Neuron (in vitro differentiated cells): ENCODE results near the gene GRIP1.

Source experiments
- H2AFZ ChIP-seq: one replicate; pipeline ENCODE4 v1.6.1; 2013; ENCODE audit warnings: low read depth, mild to moderate bottlenecking, inconsistent platforms, low read length, moderate library complexity
- H3K27me3 ChIP-seq: one replicate; pipeline ENCODE4 v1.6.1; 2013; ENCODE audit warnings: low read length; ENCODE audit not compliant: insufficient read depth
- H3K36me3 ChIP-seq: one replicate; pipeline ENCODE4 v1.6.1; 2013; ENCODE audit warnings: low read length; ENCODE audit not compliant: insufficient read depth
- H3K4me1 ChIP-seq: one replicate; pipeline ENCODE4 v1.6.1; 2013; ENCODE audit warnings: low read length; ENCODE audit not compliant: insufficient read depth
- H3K4me3 ChIP-seq: 2 replicates; pipeline ENCODE4 v1.5.1; 2013; ENCODE audit warnings: mild to moderate bottlenecking, low read length, moderate library complexity
- H3K9me3 ChIP-seq: one replicate; pipeline ENCODE4 v1.6.1; 2013; ENCODE audit warnings: low read length

The GRIP1 gene

DNA sequence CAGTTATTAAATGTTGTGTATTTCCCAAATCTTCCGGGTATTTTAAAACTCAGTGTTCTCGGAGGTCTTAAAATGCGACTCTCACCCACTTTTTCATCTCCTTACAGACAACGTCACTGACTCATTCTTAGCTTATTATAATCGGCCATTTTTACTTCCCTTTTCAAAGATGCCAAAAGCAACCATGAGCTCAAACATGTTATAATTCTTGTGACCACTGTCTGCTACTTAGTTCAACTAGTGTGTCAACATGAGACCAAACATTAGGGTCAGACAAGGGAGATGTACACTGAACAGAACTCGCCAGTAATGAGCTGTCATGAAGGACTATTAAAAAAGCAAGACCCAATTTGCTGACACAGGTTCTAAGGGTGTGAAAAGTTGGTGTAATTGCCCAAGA is 4.2 kb upstream of the GRIP1 start:
- no peaks in the 10 kb centered on the region for H3K36me3 ChIP-seq
- no peaks in the 10 kb centered on the region for H3K27me3 ChIP-seq
- no peak overlapping the region for H2AFZ ChIP-seq
- no peaks in the 10 kb centered on the region for H3K9me3 ChIP-seq
- peaks cover 17% of the 10 kb centered on the region for H3K4me1 ChIP-seq
- H3K4me3 ChIP-seq: no peak overlapping the region

DNA sequence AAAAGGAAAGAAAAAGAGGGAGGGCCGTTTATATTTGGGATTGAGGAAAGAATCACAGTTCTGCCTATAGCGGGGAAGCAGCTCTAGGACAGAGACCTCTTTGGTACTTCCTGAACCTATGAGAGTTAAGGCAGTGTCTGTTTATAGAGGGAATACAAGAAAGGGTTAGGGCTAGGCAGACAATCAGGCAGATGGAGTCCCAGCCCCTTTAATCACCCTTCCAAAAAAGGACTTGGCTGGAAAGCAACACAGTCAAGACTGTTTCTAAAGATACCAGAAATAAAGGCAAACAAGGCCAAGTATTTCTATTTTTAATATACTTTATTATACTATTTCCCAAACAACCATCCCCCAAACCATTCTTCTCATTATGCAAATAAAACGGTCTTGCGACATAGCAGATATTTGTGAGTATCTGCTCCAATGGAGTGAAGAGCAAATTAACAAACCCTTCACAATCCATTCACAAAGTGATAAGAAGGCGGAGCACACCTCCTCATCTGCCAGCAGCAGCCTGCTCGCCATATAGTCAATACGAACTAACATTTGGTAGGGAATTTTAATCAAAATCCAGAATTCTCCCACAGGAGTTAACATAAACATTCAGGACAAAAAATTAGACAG is 697 bp upstream of the GRIP1 start:
- Histone ChIP-seq H3K4me1 (peaks cover 28% of the 10 kb centered on the region), H3K9me3 (no peaks in the 10 kb centered on the region), H3K27me3 (no peaks in the 10 kb centered on the region), H3K36me3 (no peaks in the 10 kb centered on the region), H3K4me3 (peak overlapping the region; percentile 38), H2AFZ (peak overlapping the region; percentile 28)

- Histone ChIP-seq H3K4me3 (no peak overlapping the region), H3K36me3 (no peaks in the 10 kb centered on the region), H3K4me1 (peaks cover 28% of the 10 kb centered on the region), H2AFZ (no peak overlapping the region), H3K27me3 (no peaks in the 10 kb centered on the region), H3K9me3 (no peaks in the 10 kb centered on the region)
Observed at GRCh38 chr12:66676241-66676640, 2.6 kb downstream of the GRIP1 start.

GRCh38 chr12:66674495-66675122 is 4.3 kb downstream of the GRIP1 start:
- no peaks in the 10 kb centered on the region for H3K9me3 ChIP-seq
- H3K27me3 ChIP-seq: no peaks in the 10 kb centered on the region
- H3K4me3 ChIP-seq: no peak overlapping the region
- H2AFZ ChIP-seq: no peak overlapping the region
- H3K36me3 ChIP-seq: no peaks in the 10 kb centered on the region
- peaks cover 25% of the 10 kb centered on the region for H3K4me1 ChIP-seq

DNA sequence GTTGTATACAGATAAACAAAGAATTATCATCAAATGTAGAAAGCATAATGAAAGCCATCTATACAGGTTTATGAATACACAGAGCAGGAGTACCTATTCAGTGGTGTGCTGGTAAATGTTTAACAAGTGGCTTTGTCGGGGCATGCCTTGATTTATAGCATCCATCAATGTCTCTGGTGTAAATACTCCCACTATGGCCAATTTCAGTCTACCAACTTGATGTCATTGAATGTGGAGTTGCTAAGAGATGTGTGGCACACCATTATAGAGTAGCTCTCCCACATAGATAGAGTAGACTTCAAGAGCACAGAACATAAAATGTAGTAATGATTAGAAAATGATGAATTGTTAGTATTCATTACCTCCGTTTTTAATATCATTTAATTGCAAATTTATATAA is 9.3 kb downstream of the GRIP1 start:
- H3K4me3 ChIP-seq: no peak overlapping the region
- H3K4me1 ChIP-seq: peaks cover under 1% of the 10 kb centered on the region
- no peaks in the 10 kb centered on the region for H3K27me3 ChIP-seq
- no peaks in the 10 kb centered on the region for H3K9me3 ChIP-seq
- no peaks in the 10 kb centered on the region for H3K36me3 ChIP-seq
- H2AFZ ChIP-seq: no peak overlapping the region

DNA sequence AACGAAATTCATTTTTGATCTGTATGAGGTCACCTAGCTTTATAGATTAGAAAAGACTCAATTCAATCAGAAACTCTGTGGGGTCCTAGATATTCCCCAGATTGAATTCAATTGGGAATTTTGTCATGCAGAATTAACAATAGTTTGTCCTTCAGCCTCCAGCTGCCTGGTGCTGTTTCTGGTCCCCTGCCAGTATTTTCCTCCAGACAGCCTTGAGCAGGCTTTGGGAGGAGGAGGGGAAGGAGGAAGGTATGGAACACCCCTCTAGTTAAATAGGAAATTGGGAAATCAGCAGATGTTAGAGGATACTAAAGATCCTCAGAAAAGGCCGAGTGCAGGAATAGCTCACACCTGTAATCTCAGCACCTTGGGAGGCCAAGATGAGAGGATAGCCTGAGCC is 10.6 kb downstream of the GRIP1 start:
- Histone ChIP-seq H3K4me1 (no peaks in the 10 kb centered on the region), H3K36me3 (no peaks in the 10 kb centered on the region), H2AFZ (no peak overlapping the region), H3K27me3 (no peaks in the 10 kb centered on the region), H3K9me3 (no peaks in the 10 kb centered on the region), H3K4me3 (no peak overlapping the region)

DNA sequence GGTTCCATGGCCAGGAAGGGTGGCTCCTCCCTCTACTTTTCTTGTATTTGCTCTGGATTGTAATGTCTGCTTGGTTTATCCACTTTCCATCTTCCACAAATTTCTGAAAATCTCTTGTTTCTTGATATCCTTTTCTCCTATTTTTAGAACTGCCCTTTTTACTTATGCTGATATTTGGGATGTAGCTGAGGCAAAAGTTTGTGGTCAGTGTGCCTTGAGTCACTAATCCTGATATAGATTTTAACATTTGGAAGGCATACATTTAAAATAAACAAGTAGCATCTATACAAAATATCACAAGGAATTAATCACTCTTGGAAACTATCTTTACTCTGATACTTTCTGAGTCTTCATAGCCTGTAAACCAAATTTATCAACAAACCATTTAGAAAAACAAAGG is 11.0 kb downstream of the GRIP1 start:
- no peaks in the 10 kb centered on the region for H3K9me3 ChIP-seq
- H3K27me3 ChIP-seq: no peaks in the 10 kb centered on the region
- H3K4me3 ChIP-seq: no peak overlapping the region
- H3K4me1 ChIP-seq: no peaks in the 10 kb centered on the region
- H2AFZ ChIP-seq: no peak overlapping the region
- H3K36me3 ChIP-seq: no peaks in the 10 kb centered on the region

- no peak overlapping the region for H3K4me3 ChIP-seq
- H3K9me3 ChIP-seq: no peaks in the 10 kb centered on the region
- H3K4me1 ChIP-seq: no peaks in the 10 kb centered on the region
- H2AFZ ChIP-seq: no peak overlapping the region
- H3K36me3 ChIP-seq: no peaks in the 10 kb centered on the region
- no peaks in the 10 kb centered on the region for H3K27me3 ChIP-seq
Observed at GRCh38 chr12:66666481-66666880, 12.4 kb downstream of the GRIP1 start.

DNA sequence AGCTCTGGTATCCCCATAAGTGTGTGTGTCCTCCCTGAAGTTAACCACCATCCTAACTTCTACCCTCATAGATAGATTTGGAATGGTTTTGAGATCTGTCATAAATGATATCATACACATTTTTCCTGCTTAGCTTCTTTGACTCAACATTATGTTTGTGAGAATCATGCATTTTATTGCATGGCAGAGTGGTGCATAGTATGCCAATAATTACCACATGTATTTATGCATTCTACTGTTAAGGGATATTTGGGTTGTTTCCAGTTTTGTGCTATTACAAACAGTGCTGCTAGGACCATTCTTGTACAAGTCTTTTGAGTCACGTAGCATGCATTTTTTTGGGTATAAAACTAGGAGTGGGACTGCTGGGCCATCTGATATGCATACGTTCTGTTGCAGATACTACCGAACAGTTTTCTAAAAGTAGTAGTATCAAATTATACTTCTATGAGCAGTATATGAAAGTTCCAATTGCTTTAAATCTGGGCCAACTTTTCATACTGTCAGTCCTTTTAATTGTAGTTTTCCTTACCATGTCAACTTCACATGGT is 13.4 kb downstream of the GRIP1 start:
- Histone ChIP-seq H3K36me3 (no peaks in the 10 kb centered on the region), H3K9me3 (no peaks in the 10 kb centered on the region), H3K27me3 (no peaks in the 10 kb centered on the region), H2AFZ (no peak overlapping the region), H3K4me1 (no peaks in the 10 kb centered on the region), H3K4me3 (no peak overlapping the region)

DNA sequence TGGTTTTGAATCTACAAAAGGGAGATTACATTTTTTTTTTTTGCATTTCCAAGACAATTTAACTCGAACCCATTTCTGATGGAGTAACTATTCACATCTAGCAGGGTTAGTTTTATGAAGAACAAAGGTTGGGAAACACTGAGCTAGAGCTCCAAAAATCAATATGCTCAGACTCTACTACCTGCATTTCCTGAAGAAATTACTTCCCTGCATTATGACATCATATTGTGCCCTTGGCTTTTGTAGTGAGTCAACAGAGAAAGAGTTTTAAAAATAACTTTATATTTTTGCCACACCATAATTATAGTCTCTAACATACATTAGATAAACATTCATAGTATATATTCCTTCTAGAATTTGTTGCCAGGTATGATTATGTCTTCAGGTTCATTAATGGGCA is 14.8 kb downstream of the GRIP1 start:
- H3K4me3 ChIP-seq: no peak overlapping the region
- H3K9me3 ChIP-seq: no peaks in the 10 kb centered on the region
- H3K27me3 ChIP-seq: no peaks in the 10 kb centered on the region
- no peaks in the 10 kb centered on the region for H3K4me1 ChIP-seq
- no peak overlapping the region for H2AFZ ChIP-seq
- H3K36me3 ChIP-seq: no peaks in the 10 kb centered on the region

- no peak overlapping the region for H3K4me3 ChIP-seq
- no peak overlapping the region for H2AFZ ChIP-seq
- H3K4me1 ChIP-seq: no peaks in the 10 kb centered on the region
- H3K27me3 ChIP-seq: no peaks in the 10 kb centered on the region
- no peaks in the 10 kb centered on the region for H3K9me3 ChIP-seq
- no peaks in the 10 kb centered on the region for H3K36me3 ChIP-seq
Observed at GRCh38 chr12:66663611-66664010, 15.3 kb downstream of the GRIP1 start.

DNA sequence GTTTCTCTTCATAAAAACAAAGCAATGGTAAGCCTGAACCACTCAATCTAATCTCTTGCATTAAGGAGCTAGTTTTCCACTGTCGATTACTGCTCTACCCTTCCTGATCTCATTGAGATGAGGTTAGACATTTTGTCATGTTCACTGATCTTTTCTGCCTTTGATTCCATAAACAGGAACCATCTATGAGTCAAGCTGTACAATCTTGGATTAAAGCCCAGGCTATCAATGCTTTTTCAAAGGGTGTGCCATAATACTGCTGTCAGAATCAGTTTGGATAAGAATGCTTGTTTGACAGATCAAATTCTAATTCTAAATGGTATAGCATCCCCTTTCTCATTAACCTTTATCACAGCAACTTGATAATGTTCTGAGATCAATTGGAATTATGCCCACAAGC is 16.1 kb downstream of the GRIP1 start:
- Histone ChIP-seq H3K27me3 (no peaks in the 10 kb centered on the region), H3K9me3 (no peaks in the 10 kb centered on the region), H3K36me3 (no peaks in the 10 kb centered on the region), H2AFZ (no peak overlapping the region), H3K4me1 (no peaks in the 10 kb centered on the region), H3K4me3 (no peak overlapping the region)

GRCh38 chr12:66662179-66662578 is 16.7 kb downstream of the GRIP1 start:
- H3K4me1 ChIP-seq: no peaks in the 10 kb centered on the region
- H3K9me3 ChIP-seq: no peaks in the 10 kb centered on the region
- no peak overlapping the region for H3K4me3 ChIP-seq
- H3K36me3 ChIP-seq: no peaks in the 10 kb centered on the region
- no peak overlapping the region for H2AFZ ChIP-seq
- no peaks in the 10 kb centered on the region for H3K27me3 ChIP-seq

- Histone ChIP-seq H3K4me1 (no peaks in the 10 kb centered on the region), H3K36me3 (no peaks in the 10 kb centered on the region), H3K9me3 (no peaks in the 10 kb centered on the region), H2AFZ (no peak overlapping the region), H3K4me3 (no peak overlapping the region), H3K27me3 (no peaks in the 10 kb centered on the region)
Observed at GRCh38 chr12:66661357-66661756, 17.5 kb downstream of the GRIP1 start.
